H1 (cell line): ENCODE measurements around the gene DRC7. TPM values are rescaled to one million over a fixed set of nuclear protein-coding genes. Genes with fewer than 3 reads are reported as not detected.

Experiments
- CTCF ChIA-PET: fragments of 300-600 bp; sonication (Branson Sonifier 250); formaldehyde crosslinking; loops from one replicate; lab custom pipeline; 2021; ENCODE audit not compliant: partially characterized antibody; lab: Charles Lee
- POLR2A ChIA-PET: fragments of 300-600 bp; sonication (Branson Sonifier 250); formaldehyde crosslinking; loops from one replicate; lab custom pipeline; 2021; ENCODE audit warnings: inconsistent platforms; ENCODE audit not compliant: partially characterized antibody; lab: Charles Lee
- DNase-seq, 2 experiments: peaks; one replicate each; pipeline versions ENCODE4 v3.0.0 to v3.0.0-alpha.2; 2010 to 2022; ENCODE audit warnings: low spot score in 2 of 2, low read depth in 1 of 2, mixed read lengths in 1 of 2
- FAIRE-seq: peaks from 2 replicates; lab custom pipeline; 2011; peaks lifted over from hg19 to GRCh38; lab: Jason Lieb, UNC
- H2AFZ ChIP-seq: 2 replicates; pipeline ENCODE4 v1.8.1; 2012; ENCODE audit warnings: low read length, inconsistent platforms
- H2AK5ac ChIP-seq: 2 replicates; pipeline ENCODE4 v1.6.1; 2013; ENCODE audit warnings: low read depth, low read length
- H2BK120ac ChIP-seq: replicated peaks from 2 replicates; pipeline ENCODE3; 2013; ENCODE audit warnings: low read depth, low read length, inconsistent platforms
- H2BK12ac ChIP-seq: 2 replicates; pipeline ENCODE4 v1.6.1; 2013; ENCODE audit warnings: low read depth, low read length
- H2BK15ac ChIP-seq: 2 replicates; pipeline ENCODE4 v1.6.1; 2013; ENCODE audit warnings: low read length
- H2BK20ac ChIP-seq: 2 replicates; pipeline ENCODE4 v1.6.1; 2013; ENCODE audit warnings: low read length
- H2BK5ac ChIP-seq: 2 replicates; pipeline ENCODE4 v1.6.1; 2013; ENCODE audit warnings: low read depth, low read length
- H3K14ac ChIP-seq: 2 replicates; pipeline ENCODE4 v1.6.1; 2013; ENCODE audit warnings: inconsistent platforms; ENCODE audit not compliant: insufficient read length
- H3K18ac ChIP-seq: 2 replicates; pipeline ENCODE4 v1.6.1; 2013; ENCODE audit warnings: low read length; ENCODE audit errors: extremely low read depth
- H3K23ac ChIP-seq: 2 replicates; pipeline ENCODE4 v1.6.1; 2013; ENCODE audit warnings: inconsistent platforms; ENCODE audit not compliant: insufficient read length
- H3K23me2 ChIP-seq: 2 replicates; pipeline ENCODE4 v1.6.1; 2013; ENCODE audit warnings: low read depth, low read length
- H3K27ac ChIP-seq: 2 replicates; pipeline ENCODE4 v1.6.1; 2011; ENCODE audit warnings: low read depth, low read length, inconsistent platforms
- H3K27me3 ChIP-seq, 4 experiments: replicated peaks in 1 of 4; 1 replicate in 1 of 4; 2 replicates in 3 of 4; pipeline versions ENCODE4 v1.6.1 to v1.8.1; 2011 to 2013; ENCODE audit warnings: low read length in 3 of 4, mild to moderate bottlenecking in 3 of 4, inconsistent platforms in 2 of 4, mixed read lengths in 2 of 4, moderate library complexity in 1 of 4; ENCODE audit not compliant: control insufficient read depth in 3 of 4, insufficient read depth in 3 of 4; ENCODE audit errors: extremely low read depth in 1 of 4
- H3K36me3 ChIP-seq, 4 experiments: 2 replicates each; pipeline versions ENCODE4 v1.6.1 to v1.8.1; 2011 to 2013; ENCODE audit warnings: mild to moderate bottlenecking in 4 of 4, low read length in 3 of 4, moderate library complexity in 2 of 4, control low read depth in 1 of 4, inconsistent platforms in 1 of 4; ENCODE audit not compliant: insufficient read depth in 4 of 4, control insufficient read depth in 2 of 4
- H3K4ac ChIP-seq: replicated peaks from 2 replicates; pipeline ENCODE3; 2013; ENCODE audit warnings: low read length, low read depth, mixed read lengths, inconsistent platforms; ENCODE audit not compliant: insufficient read length
- H3K4me1 ChIP-seq, 4 experiments: replicated peaks in 1 of 4; 1 replicate in 1 of 4; 2 replicates in 3 of 4; pipeline versions ENCODE4 v1.6.1 to v1.8.1; 2011 to 2013; ENCODE audit warnings: low read length in 3 of 4, inconsistent platforms in 2 of 4, mixed read lengths in 1 of 4; ENCODE audit not compliant: insufficient read depth in 4 of 4, control insufficient read depth in 3 of 4
- H3K4me2 ChIP-seq, 2 experiments: 2 replicates each; pipeline versions ENCODE4 v1.6.1 to v1.8.1; 2011 to 2013; ENCODE audit warnings: low read depth in 2 of 2, low read length in 2 of 2, control low read depth in 1 of 2, inconsistent platforms in 1 of 2, mild to moderate bottlenecking in 1 of 2; ENCODE audit not compliant: insufficient read depth in 1 of 2
- H3K4me3 ChIP-seq, 4 experiments: fragments of 200-600, 300-600 bp in 1 of 4; sonication (generic), shearing (Covaris generic), sonication (Bioruptor Twin) in 1 of 4; 2 replicates each; pipeline versions ENCODE4 v1.5.1 to v1.8.1; 2011 to 2016; ENCODE audit warnings: low read length in 4 of 4, low read depth in 3 of 4, control low read depth in 2 of 4, inconsistent platforms in 2 of 4, mild to moderate bottlenecking in 2 of 4, mixed read lengths in 1 of 4, moderate library complexity in 1 of 4; ENCODE audit not compliant: insufficient read depth in 2 of 4; ENCODE audit errors: extremely low read depth in 1 of 4
- H3K56ac ChIP-seq: replicated peaks from 2 replicates; pipeline ENCODE3; 2013; ENCODE audit warnings: low read depth, mild to moderate bottlenecking, mixed read lengths, low read length, inconsistent platforms; ENCODE audit not compliant: insufficient read length
- H3K79me1 ChIP-seq: 2 replicates; pipeline ENCODE4 v1.6.1; 2013; ENCODE audit warnings: low read depth, low read length, control low read depth
- H3K79me2 ChIP-seq, 2 experiments: 2 replicates each; pipeline versions ENCODE4 v1.6.1 to v1.8.1; 2012 to 2013; ENCODE audit warnings: low read length in 2 of 2, mild to moderate bottlenecking in 2 of 2, inconsistent platforms in 1 of 2; ENCODE audit not compliant: insufficient read depth in 2 of 2, control insufficient read depth in 1 of 2
- H3K9ac ChIP-seq, 4 experiments: replicated peaks in 1 of 4; 1 replicate in 1 of 4; 2 replicates in 3 of 4; pipeline versions ENCODE4 v1.6.1 to v1.8.1; 2011 to 2013; ENCODE audit warnings: low read depth in 3 of 4, low read length in 3 of 4, control low read depth in 2 of 4, mild to moderate bottlenecking in 2 of 4, moderate library complexity in 2 of 4, inconsistent platforms in 1 of 4; ENCODE audit errors: extremely low read depth in 1 of 4
- H3K9me3 ChIP-seq, 2 experiments: 2 replicates each; pipeline versions ENCODE4 v1.6.1 to v1.8.1; 2012 to 2013; ENCODE audit warnings: mild to moderate bottlenecking in 2 of 2, moderate library complexity in 2 of 2, control low read depth in 1 of 2, inconsistent platforms in 1 of 2, low read depth in 1 of 2, low read length in 1 of 2, mixed read lengths in 1 of 2; ENCODE audit not compliant: insufficient read depth in 2 of 2
- H4K20me1 ChIP-seq, 2 experiments: replicated peaks in 1 of 2; 2 replicates each; pipeline versions ENCODE3 to v1.8.1; 2011 to 2013; ENCODE audit warnings: inconsistent platforms in 2 of 2, low read length in 2 of 2, mild to moderate bottlenecking in 1 of 2; ENCODE audit not compliant: insufficient read depth in 2 of 2, control insufficient read depth in 1 of 2
- H4K5ac ChIP-seq: 2 replicates; pipeline ENCODE4 v1.6.1; 2013; ENCODE audit warnings: low read length, low read depth, mixed read lengths, inconsistent platforms; ENCODE audit not compliant: insufficient read length
- H4K8ac ChIP-seq: 2 replicates; pipeline ENCODE4 v1.8.0; 2013; ENCODE audit warnings: mild to moderate bottlenecking, moderate library complexity, low read length, inconsistent platforms; ENCODE audit not compliant: insufficient read depth; ENCODE audit errors: extremely low read depth
- H4K91ac ChIP-seq: replicated peaks from 2 replicates; pipeline ENCODE3; 2013; ENCODE audit warnings: low read length, mixed read lengths, inconsistent platforms; ENCODE audit not compliant: insufficient read length
- ASH2L ChIP-seq: fragments of 200-600, 300-600 bp; sonication (generic); IDR thresholded peaks from one replicate; pipeline ENCODE4 v1.7.1; 2017; ENCODE audit warnings: low read length
- CEBPB ChIP-seq: IDR thresholded peaks from 2 replicates; pipeline ENCODE4 v1.6.1; 2012; ENCODE audit warnings: low read depth, low read length
- SP1 ChIP-seq: IDR thresholded peaks from 2 replicates; pipeline ENCODE4 v1.6.1; 2011; ENCODE audit warnings: low read depth, low read length
- whole genome bisulfite sequencing, 2 experiments: shearing (Covaris generic) in 1 of 2; methylation state at CpG; one replicate each; pipeline versions ENCODE4 v1.1.6 to v1.1.7; 2013 to 2015; ENCODE audit warnings: low lambda C conversion rate in 2 of 2, mixed read lengths in 2 of 2, inconsistent platforms in 1 of 2, low coverage in 1 of 2, missing lambda C conversion rate in 1 of 2; ENCODE audit not compliant: insufficient replicate concordance in 2 of 2, insufficient coverage in 1 of 2, insufficient read length in 1 of 2; ENCODE audit errors: extremely low coverage in 1 of 2, missing lambda C conversion rate in 1 of 2; 5-methylcytosine and 5-hydroxymethylcytosine counted together
- polyA plus RNA-seq, 7 experiments: library from polyadenylated mRNA; depleted of rRNA in 3 of 7; stranded (reverse) in 5 of 7; unstranded in 2 of 7; fragments of >200 nt in 5 of 7; fragments of 200-250 nt in 2 of 7; gene quantifications; 1 replicate in 5 of 7; 2 replicates in 1 of 7; 4 replicates in 1 of 7; pipeline versions ENCODE4 v1.2.1 to v1.2.3, GENCODE V29; 2011 to 2013; ENCODE audit warnings: missing spikeins in 2 of 7, mixed read lengths in 2 of 7
- total RNA-seq: library from RNA; stranded (reverse); fragmentation: NEBNext Ultra II Directional; extraction: Animal tissue kit (Norgen Biotek cat#: 25700); gene quantifications from 2 replicates; pipeline ENCODE4 v1.2.1, GENCODE V29; 2021
- TF ChIP-seq, protein P1 (sequence below), 3 experiments: IDR thresholded peaks; 1 replicate in 2 of 3; 2 replicates in 1 of 3; pipeline versions ENCODE4 v1.5.1 to v1.6.1; 2011; ENCODE audit warnings: low read length in 3 of 3, mild to moderate bottlenecking in 3 of 3, inconsistent platforms in 2 of 3, low read depth in 1 of 3, moderate library complexity in 1 of 3; ENCODE audit not compliant: insufficient read depth in 1 of 3; ENCODE audit errors: control extremely low read depth in 1 of 3
- TF ChIP-seq, protein P2 (sequence below): IDR thresholded peaks from 2 replicates; pipeline ENCODE4 v1.6.1; 2012; ENCODE audit warnings: inconsistent platforms

Gene DRC7
- total and polyA plus RNA-seq, 2 of the 8 experiments (the other 6 are each of a cell fraction or from before 2014, with no cell fraction given): 0.14 TPM; not detected in 1

DNA sequence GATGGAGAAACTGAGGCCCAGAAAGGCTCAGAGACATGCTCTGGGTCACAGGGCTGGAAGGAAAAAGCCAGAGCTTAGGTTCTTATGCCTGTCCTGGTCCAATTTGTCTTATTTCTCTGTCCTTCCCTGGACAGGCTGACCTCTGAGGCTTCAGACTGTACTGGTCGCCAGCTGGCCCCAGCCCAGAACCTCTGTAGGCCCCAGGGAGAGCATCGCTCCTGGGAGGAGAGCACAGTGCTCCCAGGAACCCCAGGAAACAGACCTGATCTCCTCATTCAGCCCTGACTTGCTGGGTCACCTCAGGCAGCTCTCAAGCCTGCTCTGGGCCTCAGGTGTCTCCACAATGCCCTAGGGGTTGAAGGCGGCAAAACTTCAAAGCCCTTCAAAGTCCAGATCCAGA lies 4.9 kb downstream of the DRC7 start:
- Histone ChIP-seq H3K4ac (no peak overlapping the region), H2BK120ac (no peak overlapping the region), H4K91ac (no peak overlapping the region), H2AK5ac (no peak overlapping the region), H3K23ac (no peak overlapping the region), H3K9ac (no peak overlapping the region), H3K4me2 (no peak overlapping the region), H3K36me3 (no peaks in the 10 kb centered on the region), H3K4me3 (no peak overlapping the region), H3K4me1 (no peaks in the 10 kb centered on the region; a peak in 1 of 7 replicates), H4K5ac (no peak overlapping the region), H4K8ac (no peak overlapping the region), H3K9me3 (no peaks in the 10 kb centered on the region), H3K56ac (no peak overlapping the region), H2BK20ac (no peak overlapping the region), H3K14ac (no peak overlapping the region), H3K18ac (no peak overlapping the region), H3K27me3 (no peaks in the 10 kb centered on the region), H3K27ac (no peak overlapping the region), H4K20me1 (no peaks in the 10 kb centered on the region), H2AFZ (no peak overlapping the region), H2BK15ac (no peak overlapping the region), H3K79me2 (no peaks in the 10 kb centered on the region), H3K79me1 (no peaks in the 10 kb centered on the region), H2BK12ac (no peak overlapping the region), H2BK5ac (no peak overlapping the region), H3K23me2 (0 out of 2 replicates have a peak, but pooled peaks cover 2% of the 10 kb centered on the region)
- TF ChIP-seq, protein P1, sequence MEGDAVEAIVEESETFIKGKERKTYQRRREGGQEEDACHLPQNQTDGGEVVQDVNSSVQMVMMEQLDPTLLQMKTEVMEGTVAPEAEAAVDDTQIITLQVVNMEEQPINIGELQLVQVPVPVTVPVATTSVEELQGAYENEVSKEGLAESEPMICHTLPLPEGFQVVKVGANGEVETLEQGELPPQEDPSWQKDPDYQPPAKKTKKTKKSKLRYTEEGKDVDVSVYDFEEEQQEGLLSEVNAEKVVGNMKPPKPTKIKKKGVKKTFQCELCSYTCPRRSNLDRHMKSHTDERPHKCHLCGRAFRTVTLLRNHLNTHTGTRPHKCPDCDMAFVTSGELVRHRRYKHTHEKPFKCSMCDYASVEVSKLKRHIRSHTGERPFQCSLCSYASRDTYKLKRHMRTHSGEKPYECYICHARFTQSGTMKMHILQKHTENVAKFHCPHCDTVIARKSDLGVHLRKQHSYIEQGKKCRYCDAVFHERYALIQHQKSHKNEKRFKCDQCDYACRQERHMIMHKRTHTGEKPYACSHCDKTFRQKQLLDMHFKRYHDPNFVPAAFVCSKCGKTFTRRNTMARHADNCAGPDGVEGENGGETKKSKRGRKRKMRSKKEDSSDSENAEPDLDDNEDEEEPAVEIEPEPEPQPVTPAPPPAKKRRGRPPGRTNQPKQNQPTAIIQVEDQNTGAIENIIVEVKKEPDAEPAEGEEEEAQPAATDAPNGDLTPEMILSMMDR (IDR thresholded peaks at IDR 0.05; ENCODE audit: control extremely low read depth in 1 of 3, insufficient read depth in 1 of 3, low read depth in 1 of 3, low read length in 3 of 3): no peak
- TF ChIP-seq ASH2L (no peak), SP1 (no peak), CEBPB (no peak)
- TF ChIP-seq, protein P2, sequence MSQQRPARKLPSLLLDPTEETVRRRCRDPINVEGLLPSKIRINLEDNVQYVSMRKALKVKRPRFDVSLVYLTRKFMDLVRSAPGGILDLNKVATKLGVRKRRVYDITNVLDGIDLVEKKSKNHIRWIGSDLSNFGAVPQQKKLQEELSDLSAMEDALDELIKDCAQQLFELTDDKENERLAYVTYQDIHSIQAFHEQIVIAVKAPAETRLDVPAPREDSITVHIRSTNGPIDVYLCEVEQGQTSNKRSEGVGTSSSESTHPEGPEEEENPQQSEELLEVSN: no peak
- 85% methylated on average over 3 of the region's 3 CpGs; no CpG with 5 or more reads in 1 of the 2 experiments for WGBS, 2 experiments
- ChIA-PET POLR2A (no interaction called here), CTCF (interaction anchor here (0.5 to 1.6 kb wide), 5 partner anchors 17 to 37 kb away, joined by 3 to 4 read pairs (median 3); no protein-coding TSS in a partner anchor)
- FAIRE-seq (no peak), DNase-seq (no peak)
